Suprapubic skin (tissue), 3 donors: ENCODE data around the gene ARSJ.

Experiments
- CTCF ChIP-seq, 2 donors: fragments of 200-600 bp in 1 of 2; fragments of 450-650 bp in 1 of 2; sonication (generic) in 1 of 2; IDR thresholded peaks; one replicate each; pipeline ENCODE4 v1.5.1; 2016 to 2019; ENCODE audit warnings: antibody characterized with exemption in 2 of 2, mild to moderate bottlenecking in 1 of 2, moderate library complexity in 1 of 2
- EP300 ChIP-seq: sonication (generic); formaldehyde crosslinking; IDR thresholded peaks from one replicate; pipeline ENCODE4 v1.6.1; 2017; ENCODE audit warnings: antibody characterized with exemption
- POLR2A ChIP-seq, 2 donors: fragments of 450-650 bp; IDR thresholded peaks; one replicate each; pipeline ENCODE4 v1.6.1; 2017; ENCODE audit warnings: antibody characterized with exemption in 2 of 2, mild to moderate bottlenecking in 2 of 2, moderate library complexity in 2 of 2

DNA sequence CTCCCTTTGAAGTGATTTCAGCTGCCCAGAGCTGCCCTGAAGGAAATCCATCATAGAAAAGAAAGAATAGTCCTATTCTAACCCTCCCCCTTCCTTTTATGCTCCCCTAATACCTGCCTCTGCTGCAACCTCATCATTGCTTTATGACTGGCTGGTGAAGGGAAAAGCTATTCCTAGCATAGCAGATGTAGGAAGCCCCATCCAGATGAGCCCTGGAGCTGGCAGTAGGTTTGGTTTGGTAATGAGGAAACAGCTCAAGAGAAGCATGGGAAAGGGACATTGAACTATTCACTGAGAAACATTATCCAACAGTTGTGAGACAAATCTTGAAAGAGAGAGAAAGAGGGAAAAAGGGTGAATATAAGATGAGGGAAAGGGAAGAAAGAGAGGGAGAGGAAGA lies 29.2 kb downstream of the ARSJ start:
- TF ChIP-seq CTCF (IDR thresholded peaks at IDR 0.05) (no peak), POLR2A (IDR thresholded peaks at IDR 0.05) (no peak), EP300 (no peak)
